PC-9 (cell line): ENCODE data around the gene IQGAP3. TPM values are rescaled to one million over a fixed set of nuclear protein-coding genes. Genes with fewer than 3 reads are reported as not detected.

Experiments used
- BruUV-seq: library from RNA; stranded (reverse); fragments of 400-500 nt; replicated peaks from 2 replicates; lab custom pipeline; 2021; lab: Mats Ljungman, UMichigan
- CTCF ChIA-PET: fragments of 300-600 bp; sonication (Branson Sonifier 250); formaldehyde crosslinking; loops from one replicate; lab custom pipeline; 2022; ENCODE audit warnings: antibody characterized with exemption; lab: Charles Lee
- POLR2A ChIA-PET: fragments of 300-600 bp; sonication (Branson Sonifier 250); formaldehyde crosslinking; loops from one replicate; lab custom pipeline; 2022; ENCODE audit warnings: antibody characterized with exemption; ENCODE audit not compliant: unreplicated experiment; lab: Charles Lee
- DNase-seq, 2 experiments: peaks; one replicate each; pipeline versions ENCODE4 v3.0.0 to v3.0.0-alpha.2; 2015 to 2022; ENCODE audit warnings: mixed read lengths in 1 of 2
- H2AFZ ChIP-seq: fragments of 200-600 bp; sonication (generic); 2 replicates; pipeline ENCODE4 v1.8.1; 2017; ENCODE audit warnings: antibody characterized with exemption
- H3F3A ChIP-seq: fragments of 200-600 bp; sonication (generic); 2 replicates; pipeline ENCODE4 v1.8.1; 2017; ENCODE audit warnings: antibody characterized with exemption, mild to moderate bottlenecking, low read depth; ENCODE audit not compliant: insufficient read depth
- H3K27ac ChIP-seq: fragments of 200-600 bp; sonication (generic); 2 replicates; pipeline ENCODE4 v1.6.1; 2016; ENCODE audit warnings: mixed run types
- H3K27me3 ChIP-seq: fragments of 200-600 bp; sonication (generic); 2 replicates; pipeline ENCODE4 v1.6.1; 2016; ENCODE audit warnings: low read depth, mixed run types; ENCODE audit not compliant: insufficient read depth
- H3K36me3 ChIP-seq: fragments of 200-600 bp; sonication (generic); 2 replicates; pipeline ENCODE4 v1.6.1; 2016; ENCODE audit warnings: low read depth, mixed run types
- H3K4me1 ChIP-seq: fragments of 200-600 bp; sonication (generic); replicated peaks from 2 replicates; pipeline ENCODE4 v1.6.1; 2016; ENCODE audit warnings: mixed run types; ENCODE audit not compliant: insufficient read depth
- H3K4me2 ChIP-seq: fragments of 200-600 bp; sonication (generic); 2 replicates; pipeline ENCODE4 v1.6.1; 2017; ENCODE audit warnings: mixed run types
- H3K4me3 ChIP-seq: fragments of 200-600 bp; sonication (generic); 2 replicates; pipeline ENCODE4 v1.6.1; 2016; ENCODE audit warnings: mixed run types
- H3K79me2 ChIP-seq: fragments of 200-600 bp; sonication (generic); 2 replicates; pipeline ENCODE4 v1.6.1; 2017; ENCODE audit warnings: low read depth, mixed run types
- H3K9me2 ChIP-seq: fragments of 200-600 bp; sonication (generic); 2 replicates; pipeline ENCODE4 v1.8.1; 2017; ENCODE audit warnings: mild to moderate bottlenecking; ENCODE audit not compliant: insufficient read depth
- H3K9me3 ChIP-seq: fragments of 200-600 bp; sonication (generic); 2 replicates; pipeline ENCODE4 v1.8.1; 2016; ENCODE audit warnings: low read depth; ENCODE audit not compliant: insufficient read depth
- H4K20me1 ChIP-seq: fragments of 200-600 bp; sonication (generic); 2 replicates; pipeline ENCODE4 v1.8.1; 2017; ENCODE audit not compliant: insufficient read depth
- EZH2 ChIP-seq: fragments of 200-600 bp; sonication (generic); IDR thresholded peaks from 2 replicates; pipeline ENCODE4 v1.8.0; 2017; ENCODE audit warnings: antibody characterized with exemption, low read depth
- intact Hi-C: fragments of 100-400 bp; cut with micrococcal nuclease; formaldehyde crosslinking; loops from one replicate; pipeline ENCODE4 v1.10.0; 2022; ENCODE audit not compliant: unreplicated experiment
- total RNA-seq: library from RNA; stranded (reverse); gene quantifications from 2 replicates; pipeline ENCODE4 v1.2.3, GENCODE V29; 2021
- TF ChIP-seq, protein P1 (sequence below): fragments of 200-600 bp; sonication (generic); conservative IDR thresholded peaks from 2 replicates; pipeline ENCODE4 v1.6.1; 2017; ENCODE audit warnings: mixed run types, antibody characterized with exemption, mild to moderate bottlenecking, moderate library complexity

Gene IQGAP3
- total RNA-seq, 1 experiment from 2014 or later = 63.1 TPM

DNA sequence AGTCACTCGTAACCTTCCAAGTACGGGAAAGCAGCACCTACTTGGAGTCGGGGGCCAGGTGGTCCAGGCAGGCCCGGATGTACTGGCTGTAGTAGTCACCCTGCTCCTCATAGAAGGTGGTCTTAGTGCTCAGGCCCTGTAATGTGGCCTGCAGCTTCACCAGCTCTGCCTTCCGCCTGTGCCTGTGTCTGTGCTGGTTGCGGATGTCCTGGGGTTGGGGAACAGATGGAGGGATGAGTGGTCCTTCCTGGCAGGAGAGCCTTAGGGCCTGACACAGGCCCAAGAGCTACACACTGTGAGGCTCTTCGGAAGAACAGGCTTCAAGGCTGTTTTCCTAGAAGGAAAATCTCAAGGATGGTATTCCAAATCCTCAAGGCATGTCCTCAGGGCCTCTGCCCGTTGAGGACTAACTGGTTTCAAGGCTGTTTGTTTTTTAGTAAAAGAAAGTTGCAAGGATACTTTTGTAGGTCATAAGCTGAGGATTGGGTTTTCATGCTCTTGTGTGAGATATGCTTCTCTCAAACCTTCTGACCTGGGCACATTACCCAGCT lies 43.4 kb downstream of the IQGAP3 start:
- Histone ChIP-seq H3K9me3 (no peaks in the 10 kb centered on the region), H3K27ac (no peak overlapping the region), H3K4me2 (no peak overlapping the region), H3K4me3 (no peak overlapping the region), H3K9me2 (no peaks in the 10 kb centered on the region), H2AFZ (no peak overlapping the region), H3K27me3 (no peaks in the 10 kb centered on the region), H3K4me1 (no peaks in the 10 kb centered on the region), H4K20me1 (no peaks in the 10 kb centered on the region), H3F3A (peaks cover 7% of the 10 kb centered on the region; the same call in 1 of the 2 replicates), H3K79me2 (no peaks in the 10 kb centered on the region), H3K36me3 (peaks cover 10% of the 10 kb centered on the region; the same call in 1 of the 2 replicates)
- ChIA-PET CTCF (no interaction called here), POLR2A (no interaction called here)
- intact Hi-C loops = no loop called here
- BruUV-seq = no TSS peak
- TF ChIP-seq EZH2 = no peak
- TF ChIP-seq, protein P1, sequence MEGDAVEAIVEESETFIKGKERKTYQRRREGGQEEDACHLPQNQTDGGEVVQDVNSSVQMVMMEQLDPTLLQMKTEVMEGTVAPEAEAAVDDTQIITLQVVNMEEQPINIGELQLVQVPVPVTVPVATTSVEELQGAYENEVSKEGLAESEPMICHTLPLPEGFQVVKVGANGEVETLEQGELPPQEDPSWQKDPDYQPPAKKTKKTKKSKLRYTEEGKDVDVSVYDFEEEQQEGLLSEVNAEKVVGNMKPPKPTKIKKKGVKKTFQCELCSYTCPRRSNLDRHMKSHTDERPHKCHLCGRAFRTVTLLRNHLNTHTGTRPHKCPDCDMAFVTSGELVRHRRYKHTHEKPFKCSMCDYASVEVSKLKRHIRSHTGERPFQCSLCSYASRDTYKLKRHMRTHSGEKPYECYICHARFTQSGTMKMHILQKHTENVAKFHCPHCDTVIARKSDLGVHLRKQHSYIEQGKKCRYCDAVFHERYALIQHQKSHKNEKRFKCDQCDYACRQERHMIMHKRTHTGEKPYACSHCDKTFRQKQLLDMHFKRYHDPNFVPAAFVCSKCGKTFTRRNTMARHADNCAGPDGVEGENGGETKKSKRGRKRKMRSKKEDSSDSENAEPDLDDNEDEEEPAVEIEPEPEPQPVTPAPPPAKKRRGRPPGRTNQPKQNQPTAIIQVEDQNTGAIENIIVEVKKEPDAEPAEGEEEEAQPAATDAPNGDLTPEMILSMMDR = no peak
- no peak for DNase-seq

DNA sequence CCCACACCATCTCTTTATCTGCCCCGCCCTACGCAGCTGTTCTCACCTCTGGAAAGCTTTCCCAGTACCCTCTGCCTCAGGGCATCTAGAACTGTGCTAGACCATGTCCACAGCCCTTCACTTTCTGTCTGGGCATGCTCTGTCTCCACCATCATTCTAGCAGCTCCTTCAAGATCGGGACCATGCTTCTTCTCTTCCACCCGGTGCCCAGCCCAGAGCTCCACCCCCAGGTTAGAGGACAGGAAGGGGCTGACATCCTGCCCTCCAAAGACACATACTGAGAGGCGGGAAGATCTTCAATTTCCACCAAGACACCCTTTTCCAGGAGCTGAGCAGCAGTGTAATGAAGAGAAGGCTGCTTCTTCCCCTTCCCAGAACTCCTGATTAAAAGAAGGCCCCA lies 44.1 kb downstream of the IQGAP3 start:
- Histone ChIP-seq H3K9me2 (no peaks in the 10 kb centered on the region), H3K36me3 (peaks cover 10% of the 10 kb centered on the region; the same call in 1 of the 2 replicates), H2AFZ (no peak overlapping the region), H3K27me3 (no peaks in the 10 kb centered on the region), H3K4me1 (no peaks in the 10 kb centered on the region), H3K4me2 (no peak overlapping the region), H4K20me1 (no peaks in the 10 kb centered on the region), H3K79me2 (no peaks in the 10 kb centered on the region), H3K27ac (no peak overlapping the region), H3F3A (peaks cover 7% of the 10 kb centered on the region; the same call in 1 of the 2 replicates), H3K4me3 (no peak overlapping the region), H3K9me3 (no peaks in the 10 kb centered on the region)
- no peak for TF ChIP-seq EZH2
- TF ChIP-seq, protein P1 = no peak
- ChIA-PET POLR2A (no interaction called here), CTCF (no interaction called here)
- intact Hi-C loops = no loop called here
- no peak for DNase-seq
- BruUV-seq = no TSS peak

DNA sequence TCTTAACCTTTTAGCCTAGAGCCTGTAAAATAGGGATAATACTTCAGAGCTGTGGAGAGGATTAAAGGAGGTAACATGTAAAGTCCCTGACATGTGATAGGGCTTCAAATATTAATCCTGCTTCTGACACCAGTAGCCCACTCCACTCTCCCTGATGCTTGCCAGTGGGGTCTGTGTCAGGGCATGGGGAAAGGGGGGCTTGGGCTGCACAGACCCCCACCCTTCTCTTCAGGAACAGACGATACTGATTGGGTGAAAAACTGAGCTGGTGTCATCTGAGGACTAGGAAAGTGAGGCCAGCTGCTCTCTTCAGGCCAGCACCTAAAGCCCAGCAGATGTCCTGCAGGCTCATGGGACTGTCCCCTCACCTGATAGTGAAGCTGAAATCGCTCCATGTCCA lies 44.8 kb downstream of the IQGAP3 start:
- H3K36me3 ChIP-seq = peaks cover 10% of the 10 kb centered on the region; the same call in 1 of the 2 replicates
- ChIA-PET CTCF (no interaction called here), POLR2A (interaction anchor here (0.6 kb wide), 1 partner anchor 163 kb away, joined by 5 read pairs; no protein-coding TSS in a partner anchor)
- H2AFZ ChIP-seq = no peak overlapping the region
- H3K9me2 ChIP-seq = no peaks in the 10 kb centered on the region
- H3F3A ChIP-seq = peaks cover 7% of the 10 kb centered on the region; the same call in 1 of the 2 replicates
- H3K4me2 ChIP-seq = no peak overlapping the region
- TF ChIP-seq, protein P1 = no peak
- TF ChIP-seq EZH2 = no peak
- no peaks in the 10 kb centered on the region for H3K4me1 ChIP-seq
- no peaks in the 10 kb centered on the region for H4K20me1 ChIP-seq
- H3K27me3 ChIP-seq = no peaks in the 10 kb centered on the region
- no peaks in the 10 kb centered on the region for H3K9me3 ChIP-seq
- H3K79me2 ChIP-seq = no peaks in the 10 kb centered on the region
- H3K4me3 ChIP-seq = no peak overlapping the region
- H3K27ac ChIP-seq = no peak overlapping the region
- DNase-seq = no peak
- intact Hi-C loops = no loop called here
- no TSS peak for BruUV-seq
